ENCODE measurements around the gene GNG4.

The GNG4 gene

DNA sequence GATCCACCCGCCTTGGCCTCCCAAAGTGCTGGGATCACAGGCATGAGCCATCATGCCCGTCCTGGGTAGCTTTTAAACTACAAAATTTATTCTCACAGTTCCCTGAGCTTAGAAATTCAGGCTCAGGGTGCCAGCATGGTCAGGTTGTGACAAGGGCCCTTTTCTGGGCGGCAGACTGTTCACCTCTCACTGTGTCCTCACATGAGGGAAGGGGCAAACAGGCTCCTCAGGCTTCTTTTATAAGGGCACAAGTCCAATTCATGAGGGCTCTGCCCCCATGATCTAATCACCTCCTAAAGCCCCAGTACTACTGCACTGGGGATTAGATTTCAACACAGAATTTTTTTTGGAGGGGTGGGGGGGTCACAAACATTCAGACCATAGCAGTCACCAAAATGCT is 36.8 kb downstream of the GNG4 start:
- TF ChIP-seq, protein P1, sequence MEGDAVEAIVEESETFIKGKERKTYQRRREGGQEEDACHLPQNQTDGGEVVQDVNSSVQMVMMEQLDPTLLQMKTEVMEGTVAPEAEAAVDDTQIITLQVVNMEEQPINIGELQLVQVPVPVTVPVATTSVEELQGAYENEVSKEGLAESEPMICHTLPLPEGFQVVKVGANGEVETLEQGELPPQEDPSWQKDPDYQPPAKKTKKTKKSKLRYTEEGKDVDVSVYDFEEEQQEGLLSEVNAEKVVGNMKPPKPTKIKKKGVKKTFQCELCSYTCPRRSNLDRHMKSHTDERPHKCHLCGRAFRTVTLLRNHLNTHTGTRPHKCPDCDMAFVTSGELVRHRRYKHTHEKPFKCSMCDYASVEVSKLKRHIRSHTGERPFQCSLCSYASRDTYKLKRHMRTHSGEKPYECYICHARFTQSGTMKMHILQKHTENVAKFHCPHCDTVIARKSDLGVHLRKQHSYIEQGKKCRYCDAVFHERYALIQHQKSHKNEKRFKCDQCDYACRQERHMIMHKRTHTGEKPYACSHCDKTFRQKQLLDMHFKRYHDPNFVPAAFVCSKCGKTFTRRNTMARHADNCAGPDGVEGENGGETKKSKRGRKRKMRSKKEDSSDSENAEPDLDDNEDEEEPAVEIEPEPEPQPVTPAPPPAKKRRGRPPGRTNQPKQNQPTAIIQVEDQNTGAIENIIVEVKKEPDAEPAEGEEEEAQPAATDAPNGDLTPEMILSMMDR (conservative IDR thresholded peaks at IDR 0.05; ENCODE audit: low read length), result no peak
- no peak for DNase-seq (ENCODE audit: low read depth)
- H3K4me3 ChIP-seq (ENCODE audit: low read length), result no peak overlapping the region

DNA sequence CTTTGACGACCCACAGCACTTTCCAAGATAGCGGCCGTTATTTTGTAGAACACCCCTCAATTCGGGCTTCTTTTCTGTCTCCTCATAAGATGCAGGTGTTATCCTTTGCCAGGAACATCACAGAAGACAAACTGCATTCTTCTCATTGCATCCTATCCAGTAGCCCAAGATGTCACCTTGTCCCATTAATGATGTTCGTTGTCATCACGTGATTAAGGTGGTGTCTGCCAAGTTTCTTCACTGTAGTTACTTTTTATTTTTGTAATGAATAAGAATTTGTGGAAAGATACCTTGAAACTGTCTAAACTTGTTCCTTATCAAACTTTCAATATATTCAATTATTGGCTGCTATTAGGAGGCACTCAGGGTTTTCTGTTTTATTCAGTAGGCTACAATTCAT is 39.4 kb downstream of the GNG4 start:
- H3K4me3 ChIP-seq (ENCODE audit: low read length), result no peak overlapping the region
- TF ChIP-seq, protein P1 (conservative IDR thresholded peaks at IDR 0.05; ENCODE audit: low read length), result no peak
- DNase-seq (ENCODE audit: low read depth), result no peak

DNA sequence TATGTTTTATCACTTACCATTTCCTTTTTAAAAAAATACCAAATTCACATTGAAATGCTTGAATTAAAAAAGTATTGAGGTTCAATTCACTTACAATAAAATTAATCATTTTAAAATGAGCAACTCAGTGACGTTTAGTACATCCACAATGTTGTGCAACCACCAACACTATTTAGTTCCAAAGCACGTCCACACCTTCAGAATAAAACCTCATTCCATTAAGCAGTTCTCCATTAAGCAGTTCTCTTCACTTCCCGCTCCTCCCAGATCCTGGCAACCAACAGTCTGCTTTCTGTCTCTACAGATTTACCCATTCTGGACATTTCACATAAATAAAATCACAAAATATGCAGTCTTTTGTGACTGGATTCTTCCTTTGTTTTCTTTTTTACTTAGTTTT is 41.3 kb downstream of the GNG4 start:
- DNase-seq (ENCODE audit: low read depth), result peak; percentile 53
- TF ChIP-seq, protein P1 (conservative IDR thresholded peaks at IDR 0.05; ENCODE audit: low read length), result no peak
- H3K4me3 ChIP-seq (ENCODE audit: low read length), result no peak overlapping the region

DNA sequence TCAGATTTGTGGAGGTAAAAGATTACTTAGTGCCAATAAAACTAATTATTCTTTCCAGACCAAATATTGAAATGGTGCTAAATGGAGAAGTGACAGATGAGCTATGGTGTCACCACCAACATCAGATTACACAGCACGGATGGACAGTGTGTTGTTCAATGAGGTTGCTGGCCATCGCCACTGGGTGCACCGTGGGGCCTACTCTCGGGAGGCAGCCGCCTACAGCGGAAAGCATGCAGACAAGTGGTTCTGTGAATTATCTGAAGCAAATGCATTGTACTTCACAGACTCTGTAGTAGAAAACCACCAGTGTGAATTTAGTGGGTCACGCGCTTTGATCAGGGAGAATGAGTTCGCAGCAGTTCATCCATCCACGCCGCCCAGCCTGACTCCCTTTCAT is 42.3 kb downstream of the GNG4 start:
- TF ChIP-seq, protein P1 (conservative IDR thresholded peaks at IDR 0.05; ENCODE audit: low read length), result no peak
- DNase-seq (ENCODE audit: low read depth), result no peak
- H3K4me3 ChIP-seq (ENCODE audit: low read length), result no peak overlapping the region

DNA sequence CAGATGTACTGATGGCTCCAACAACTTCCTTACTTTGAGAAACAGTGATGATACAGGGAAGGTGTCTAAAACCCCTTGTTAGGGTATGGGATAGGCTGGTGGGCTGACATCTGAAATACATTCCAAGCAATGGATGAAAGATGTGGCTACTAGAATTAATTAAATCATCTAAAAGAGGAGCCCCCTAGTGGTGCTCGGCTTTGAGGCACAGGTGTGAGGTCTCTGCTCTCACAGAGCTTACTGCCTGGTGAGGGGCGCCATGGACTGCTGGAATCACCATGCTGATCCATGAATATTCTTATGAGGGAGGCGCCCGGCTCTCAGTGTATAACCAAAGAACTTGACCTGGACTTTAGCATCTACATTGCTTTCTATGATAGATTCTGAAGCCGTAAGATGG is 48.5 kb downstream of the GNG4 start:
- no peak overlapping the region for H3K4me3 ChIP-seq (ENCODE audit: low read length)
- TF ChIP-seq, protein P1 (conservative IDR thresholded peaks at IDR 0.05; ENCODE audit: low read length), result peak; percentile 34; the same call in 1 of the 2 replicates
- DNase-seq (ENCODE audit: low read depth), result no peak

DNA sequence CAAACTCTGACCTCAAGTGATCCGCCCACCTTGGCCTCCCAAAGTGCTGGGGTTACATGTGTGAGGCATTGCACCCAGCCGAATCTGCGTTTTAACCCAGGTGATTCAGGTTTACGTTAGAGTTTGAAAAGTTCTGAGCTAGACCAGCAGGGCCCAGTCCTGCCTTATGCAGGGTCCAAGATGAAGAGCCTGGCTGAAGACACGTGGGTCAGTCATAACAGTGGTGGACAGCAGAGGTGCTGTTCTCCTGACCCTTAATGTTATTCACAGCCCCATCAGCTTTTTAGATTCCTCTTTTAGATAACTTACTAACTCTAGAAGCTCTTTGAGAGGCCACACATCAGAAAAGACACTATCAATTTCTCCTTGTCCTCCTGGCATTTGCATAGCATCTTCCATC is 50.0 kb downstream of the GNG4 start:
- TF ChIP-seq, protein P1 (conservative IDR thresholded peaks at IDR 0.05; ENCODE audit: low read length), result no peak
- no peak for DNase-seq (ENCODE audit: low read depth)

DNA sequence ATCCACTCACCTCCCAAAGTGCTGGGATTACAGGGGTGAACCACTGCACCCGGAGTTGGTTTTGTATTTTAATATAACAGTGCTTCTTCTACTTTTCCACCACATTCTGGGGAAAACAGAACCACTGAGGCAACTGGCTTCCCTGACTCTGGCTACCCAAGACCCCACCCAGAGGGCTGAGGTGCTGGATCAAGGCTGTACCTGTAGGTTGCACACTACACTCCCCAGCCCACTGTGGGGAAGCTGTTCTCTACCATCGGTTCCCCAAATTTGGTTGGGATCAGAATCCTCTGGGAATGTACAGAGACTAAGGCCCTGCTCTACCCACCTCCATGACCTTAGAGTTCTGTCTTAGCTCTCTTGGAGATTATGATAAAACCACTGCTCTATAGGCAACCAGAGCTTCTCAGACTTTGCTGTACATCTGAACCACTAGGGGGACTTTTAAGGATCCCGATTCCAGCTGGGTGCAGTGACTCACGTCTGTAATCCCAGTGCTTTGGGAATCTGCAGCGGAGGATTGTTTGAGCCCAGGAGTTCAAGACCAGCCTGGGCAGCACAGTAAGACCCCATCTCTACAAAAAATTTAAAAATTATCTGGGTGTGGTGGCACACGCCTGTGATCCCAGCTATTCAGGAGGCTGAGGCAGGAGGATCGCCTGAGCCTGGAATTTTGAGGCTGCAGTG is 51.6 kb downstream of the GNG4 start:
- no peak overlapping the region for H3K4me3 ChIP-seq (ENCODE audit: low read length)
- DNase-seq (ENCODE audit: low read depth), result peak; percentile 55
- TF ChIP-seq, protein P1 (conservative IDR thresholded peaks at IDR 0.05; ENCODE audit: low read length), result peak; percentile 50

More for the DNA sequence above, 50.0 kb downstream of the GNG4 start:
- H3K4me3 ChIP-seq (ENCODE audit: low read length), result no peak overlapping the region
